Type B pancreatic cell (in vitro differentiated cells): ENCODE data around the gene ZWINT. TPM values are rescaled to one million over a fixed set of nuclear protein-coding genes. Genes with fewer than 3 reads are reported as not detected.

ENCODE experiments used
- DNase-seq: peaks from one replicate; pipeline ENCODE4 v3.0.0; 2021; ENCODE audit warnings: mixed read lengths; ENCODE audit not compliant: unreplicated experiment; ENCODE audit errors: extremely low spot score
- H3K27ac Mint-ChIP-seq: 2 replicates; pipeline ENCODE4 v1.8.0; 2021; ENCODE audit warnings: mild to moderate bottlenecking, mixed read lengths
- H3K27me3 Mint-ChIP-seq: 2 replicates; pipeline ENCODE4 v1.8.0; 2021; ENCODE audit warnings: mixed read lengths
- H3K36me3 Mint-ChIP-seq: 2 replicates; pipeline ENCODE4 v1.8.0; 2021; ENCODE audit warnings: mixed read lengths
- H3K4me1 Mint-ChIP-seq: one replicate; pipeline ENCODE4 v1.8.0; 2021; ENCODE audit warnings: mixed read lengths; ENCODE audit not compliant: unreplicated experiment
- H3K4me3 Mint-ChIP-seq: 2 replicates; pipeline ENCODE4 v1.8.0; 2021; ENCODE audit warnings: mild to moderate bottlenecking, mixed read lengths
- H3K9me3 Mint-ChIP-seq: 2 replicates; pipeline ENCODE4 v1.8.0; 2021; ENCODE audit warnings: mixed read lengths
- total RNA-seq: library from RNA; stranded (reverse); gene quantifications from 2 replicates; pipeline ENCODE4 v1.2.1, GENCODE V29; 2021; ENCODE audit warnings: low replicate concordance
- TF ChIP-seq, protein P1 (sequence below): fragments of 200-600 bp; sonication (generic); conservative IDR thresholded peaks from 2 replicates; pipeline ENCODE4 v1.5.0; 2021; ENCODE audit warnings: antibody characterized with exemption, mild to moderate bottlenecking

The ZWINT gene
- total RNA-seq, 1 donor from 2014 or later = 59.6 TPM

- H3K4me3 Mint-ChIP-seq = no peak overlapping the region
- H3K27me3 Mint-ChIP-seq = no peaks in the 10 kb centered on the region
- H3K4me1 Mint-ChIP-seq = no peaks in the 10 kb centered on the region
- TF ChIP-seq, protein P1, sequence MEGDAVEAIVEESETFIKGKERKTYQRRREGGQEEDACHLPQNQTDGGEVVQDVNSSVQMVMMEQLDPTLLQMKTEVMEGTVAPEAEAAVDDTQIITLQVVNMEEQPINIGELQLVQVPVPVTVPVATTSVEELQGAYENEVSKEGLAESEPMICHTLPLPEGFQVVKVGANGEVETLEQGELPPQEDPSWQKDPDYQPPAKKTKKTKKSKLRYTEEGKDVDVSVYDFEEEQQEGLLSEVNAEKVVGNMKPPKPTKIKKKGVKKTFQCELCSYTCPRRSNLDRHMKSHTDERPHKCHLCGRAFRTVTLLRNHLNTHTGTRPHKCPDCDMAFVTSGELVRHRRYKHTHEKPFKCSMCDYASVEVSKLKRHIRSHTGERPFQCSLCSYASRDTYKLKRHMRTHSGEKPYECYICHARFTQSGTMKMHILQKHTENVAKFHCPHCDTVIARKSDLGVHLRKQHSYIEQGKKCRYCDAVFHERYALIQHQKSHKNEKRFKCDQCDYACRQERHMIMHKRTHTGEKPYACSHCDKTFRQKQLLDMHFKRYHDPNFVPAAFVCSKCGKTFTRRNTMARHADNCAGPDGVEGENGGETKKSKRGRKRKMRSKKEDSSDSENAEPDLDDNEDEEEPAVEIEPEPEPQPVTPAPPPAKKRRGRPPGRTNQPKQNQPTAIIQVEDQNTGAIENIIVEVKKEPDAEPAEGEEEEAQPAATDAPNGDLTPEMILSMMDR = no peak
- no peak overlapping the region for H3K27ac Mint-ChIP-seq
- H3K36me3 Mint-ChIP-seq = no peaks in the 10 kb centered on the region
- no peak for DNase-seq
- peaks cover 8% of the 10 kb centered on the region for H3K9me3 Mint-ChIP-seq
Measured at GRCh38 chr10:56316603-56317002, 44.5 kb downstream of the ZWINT start.
